Endodermal cell (in vitro differentiated cells): ENCODE data around the gene PPP1R9A. TPM values are rescaled to one million over a fixed set of nuclear protein-coding genes. Genes with fewer than 3 reads are reported as not detected.

ENCODE experiments used
- DNase-seq: peaks from one replicate; pipeline ENCODE4 v3.0.0-alpha.2; 2017
- H3K27ac ChIP-seq: 2 replicates; pipeline ENCODE4 v1.5.1; 2013; ENCODE audit warnings: mild to moderate bottlenecking, low read depth, low read length, moderate library complexity
- H3K27me3 ChIP-seq: 2 replicates; pipeline ENCODE4 v1.6.1; 2013; ENCODE audit warnings: mild to moderate bottlenecking, low read length, moderate library complexity; ENCODE audit not compliant: insufficient read depth, control insufficient read depth, poor library complexity, severe bottlenecking
- H3K36me3 ChIP-seq: 2 replicates; pipeline ENCODE4 v1.7.0; 2013; ENCODE audit warnings: mild to moderate bottlenecking, low read length, moderate library complexity; ENCODE audit not compliant: control insufficient read depth, insufficient read depth
- H3K4me1 ChIP-seq: one replicate; pipeline ENCODE4 v1.7.0; 2013; ENCODE audit warnings: low read length; ENCODE audit not compliant: control insufficient read depth, insufficient read depth
- H3K4me3 ChIP-seq: 2 replicates; pipeline ENCODE4 v1.5.1; 2013; ENCODE audit warnings: mild to moderate bottlenecking, low read length, moderate library complexity
- H3K9ac ChIP-seq: 2 replicates; pipeline ENCODE4 v1.6.1; 2013; ENCODE audit warnings: mild to moderate bottlenecking, low read length, moderate library complexity; ENCODE audit not compliant: poor library complexity, severe bottlenecking; ENCODE audit errors: extremely low read depth
- H3K9me3 ChIP-seq: 2 replicates; pipeline ENCODE4 v1.6.1; 2013; ENCODE audit warnings: mild to moderate bottlenecking, low read length, moderate library complexity; ENCODE audit not compliant: control insufficient read depth
- H3K27ac Mint-ChIP-seq: 2 replicates; pipeline ENCODE4 v1.8.0; 2020; ENCODE audit warnings: mixed read lengths
- H3K27me3 Mint-ChIP-seq: 2 replicates; pipeline ENCODE4 v1.8.0; 2021; ENCODE audit warnings: mild to moderate bottlenecking, mixed read lengths; ENCODE audit not compliant: insufficient read depth
- H3K36me3 Mint-ChIP-seq: 2 replicates; pipeline ENCODE4 v1.8.0; 2020; ENCODE audit warnings: low read depth, mixed read lengths
- H3K4me1 Mint-ChIP-seq: 2 replicates; pipeline ENCODE4 v1.8.0; 2020; ENCODE audit warnings: mixed read lengths
- H3K4me3 Mint-ChIP-seq: 2 replicates; pipeline ENCODE4 v1.8.0; 2020; ENCODE audit warnings: mild to moderate bottlenecking, moderate library complexity, mixed read lengths
- H3K9me3 Mint-ChIP-seq: 2 replicates; pipeline ENCODE4 v1.8.0; 2020; ENCODE audit warnings: mild to moderate bottlenecking, mixed read lengths
- WGBS, 2 experiments: methylation state at CpG; one replicate each; pipeline versions ENCODE4 v1.1.5 to v1.1.7; 2013; ENCODE audit warnings: missing lambda C conversion rate in 2 of 2, mixed read lengths in 1 of 2; ENCODE audit not compliant: insufficient coverage in 1 of 2, insufficient read length in 1 of 2; 5-methylcytosine and 5-hydroxymethylcytosine counted together
- total RNA-seq, 2 donors: library from RNA; stranded (reverse); fragmentation: NEBNext Ultra II Directional in 1 of 2; extraction: Animal tissue kit (Norgen Biotek cat#: 25700) in 1 of 2; gene quantifications; 2 replicates in 1 of 2; 3 replicates in 1 of 2; pipeline ENCODE4 v1.2.1, GENCODE V29; 2021
- TF ChIP-seq, protein P1 (sequence below): fragments of 200-600 bp; sonication (generic); conservative IDR thresholded peaks from 2 replicates; pipeline ENCODE4 v1.5.0; 2021; ENCODE audit warnings: antibody characterized with exemption, mild to moderate bottlenecking

PPP1R9A gene
- total RNA-seq, 2 donors from 2014 or later = 38.7 to 39.4 TPM

DNA sequence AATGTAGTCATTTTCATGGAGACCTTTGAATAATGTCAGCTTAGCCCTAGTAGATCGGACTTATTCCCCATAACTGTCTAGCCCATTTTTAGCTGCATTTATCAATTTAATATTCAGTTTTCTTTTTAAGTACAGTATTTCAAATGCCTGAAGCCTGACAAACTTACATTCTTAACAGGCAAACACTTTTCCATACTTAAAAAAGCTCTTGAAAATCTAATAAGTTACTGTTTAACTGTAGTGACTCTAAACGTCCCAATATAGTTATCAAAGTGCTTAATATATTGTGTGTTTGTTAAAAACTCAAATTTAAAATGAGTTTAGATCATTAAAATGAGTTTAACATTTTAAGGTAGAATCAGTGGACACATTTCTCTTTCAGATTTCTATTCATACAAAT lies 372.0 kb downstream of the PPP1R9A start:
- Histone ChIP-seq H3K27me3 (no peaks in the 10 kb centered on the region), H3K4me3 (no peak overlapping the region), H3K9ac (no peak overlapping the region), H3K27ac (no peak overlapping the region), H3K9me3 (no peaks in the 10 kb centered on the region), H3K36me3 (peaks cover 17% of the 10 kb centered on the region), H3K4me1 (no peaks in the 10 kb centered on the region)
- 80 to 98% methylated on average over 1 to 2 of the region's 2 CpGs for WGBS, 2 experiments
- Mint-ChIP-seq H3K27me3 (no peaks in the 10 kb centered on the region), H3K9me3 (no peaks in the 10 kb centered on the region), H3K36me3 (peaks cover 7% of the 10 kb centered on the region), H3K4me3 (no peak overlapping the region), H3K27ac (no peak overlapping the region), H3K4me1 (peaks cover 7% of the 10 kb centered on the region)
- TF ChIP-seq, protein P1, sequence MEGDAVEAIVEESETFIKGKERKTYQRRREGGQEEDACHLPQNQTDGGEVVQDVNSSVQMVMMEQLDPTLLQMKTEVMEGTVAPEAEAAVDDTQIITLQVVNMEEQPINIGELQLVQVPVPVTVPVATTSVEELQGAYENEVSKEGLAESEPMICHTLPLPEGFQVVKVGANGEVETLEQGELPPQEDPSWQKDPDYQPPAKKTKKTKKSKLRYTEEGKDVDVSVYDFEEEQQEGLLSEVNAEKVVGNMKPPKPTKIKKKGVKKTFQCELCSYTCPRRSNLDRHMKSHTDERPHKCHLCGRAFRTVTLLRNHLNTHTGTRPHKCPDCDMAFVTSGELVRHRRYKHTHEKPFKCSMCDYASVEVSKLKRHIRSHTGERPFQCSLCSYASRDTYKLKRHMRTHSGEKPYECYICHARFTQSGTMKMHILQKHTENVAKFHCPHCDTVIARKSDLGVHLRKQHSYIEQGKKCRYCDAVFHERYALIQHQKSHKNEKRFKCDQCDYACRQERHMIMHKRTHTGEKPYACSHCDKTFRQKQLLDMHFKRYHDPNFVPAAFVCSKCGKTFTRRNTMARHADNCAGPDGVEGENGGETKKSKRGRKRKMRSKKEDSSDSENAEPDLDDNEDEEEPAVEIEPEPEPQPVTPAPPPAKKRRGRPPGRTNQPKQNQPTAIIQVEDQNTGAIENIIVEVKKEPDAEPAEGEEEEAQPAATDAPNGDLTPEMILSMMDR = no peak
- DNase-seq = no peak

GRCh38 chr7:95286096-95286495 lies 378.7 kb downstream of the PPP1R9A start:
- peaks cover 7% of the 10 kb centered on the region for H3K4me1 Mint-ChIP-seq
- Histone ChIP-seq H3K9ac (no peak overlapping the region), H3K36me3 (peaks cover 23% of the 10 kb centered on the region), H3K4me3 (no peak overlapping the region), H3K4me1 (no peaks in the 10 kb centered on the region), H3K27me3 (no peaks in the 10 kb centered on the region), H3K9me3 (no peaks in the 10 kb centered on the region), H3K27ac (no peak overlapping the region)
- H3K27me3 Mint-ChIP-seq = no peaks in the 10 kb centered on the region
- no peak overlapping the region for H3K4me3 Mint-ChIP-seq
- H3K36me3 Mint-ChIP-seq = peaks cover 31% of the 10 kb centered on the region
- 90% methylated on average over 2 of the region's 2 CpGs; no CpG with 5 or more reads in 1 of the 2 experiments for whole genome bisulfite sequencing, 2 experiments
- TF ChIP-seq, protein P1 = no peak
- no peak for DNase-seq
- no peaks in the 10 kb centered on the region for H3K9me3 Mint-ChIP-seq
- no peak overlapping the region for H3K27ac Mint-ChIP-seq

- Mint-ChIP-seq H3K4me3 (no peak overlapping the region), H3K27ac (no peak overlapping the region), H3K27me3 (no peaks in the 10 kb centered on the region), H3K4me1 (no peaks in the 10 kb centered on the region), H3K36me3 (peaks cover 31% of the 10 kb centered on the region), H3K9me3 (no peaks in the 10 kb centered on the region)
- 96 to 100% methylated on average over 5 to 7 of the region's 7 CpGs for WGBS, 2 experiments
- DNase-seq = no peak
- no peak overlapping the region for H3K27ac ChIP-seq
- TF ChIP-seq, protein P1 = no peak
- H3K36me3 ChIP-seq = peaks cover 19% of the 10 kb centered on the region
- no peaks in the 10 kb centered on the region for H3K9me3 ChIP-seq
- H3K4me3 ChIP-seq = no peak overlapping the region
- no peaks in the 10 kb centered on the region for H3K4me1 ChIP-seq
- no peak overlapping the region for H3K9ac ChIP-seq
- no peaks in the 10 kb centered on the region for H3K27me3 ChIP-seq
Measured at GRCh38 chr7:95290166-95290830, 382.9 kb downstream of the PPP1R9A start.
